HepG2 (cell line): ENCODE data around the gene HDAC3. TPM values are rescaled to one million over a fixed set of nuclear protein-coding genes. Genes with fewer than 3 reads are reported as not detected.

Experiments used
- ATAC-seq: fragments of 200-7000 bp; cut with Tn5 transposase; 3 replicates; pipeline ENCODE4 v1.9.1; 2020; ENCODE audit warnings: mild to moderate bottlenecking, moderate library complexity
- BruUV-seq: library from RNA; stranded (reverse); fragments of 400-500 nt; replicated peaks from 2 replicates; lab custom pipeline; 2021; lab: Mats Ljungman, UMichigan
- CTCF ChIA-PET: fragments of 300-600 bp; formaldehyde crosslinking; extraction: SDS; loops from one replicate; lab custom pipeline; 2021; ENCODE audit warnings: low total read pairs, inconsistent platforms, low intra/inter-chr PET ratio; lab: Yijun Ruan, JAX
- POLR2A ChIA-PET: fragments of 350-600 bp; sonication (Branson Sonifier 250); formaldehyde crosslinking; loops from one replicate; lab custom pipeline; 2020; ENCODE audit warnings: antibody characterized with exemption, inconsistent platforms; lab: Yijun Ruan, JAX
- DNase-seq: peaks from one replicate; pipeline ENCODE4 v3.0.0-alpha.2; 2015; ENCODE audit warnings: low spot score
- FAIRE-seq: peaks from 3 replicates; lab custom pipeline; 2011; peaks lifted over from hg19 to GRCh38; lab: Jason Lieb, UNC
- H2AFZ ChIP-seq: one replicate; pipeline ENCODE4 v1.6.1; 2011; ENCODE audit warnings: low read length, inconsistent platforms
- H3K27ac ChIP-seq: fragments of 300-600 bp; 3 replicates; pipeline ENCODE4 v1.8.0; 2011; ENCODE audit warnings: mixed run types, mild to moderate bottlenecking, mixed read lengths, low read length, inconsistent platforms; ENCODE audit not compliant: insufficient read depth; ENCODE audit errors: extremely low read length
- H3K27me3 ChIP-seq, 2 experiments: fragments of 200-600 bp in 1 of 2; 2 replicates in 1 of 2; 3 replicates in 1 of 2; pipeline versions ENCODE4 v1.6.0 to v1.8.0; 2011; ENCODE audit warnings: low read length in 2 of 2, mild to moderate bottlenecking in 2 of 2, moderate library complexity in 2 of 2, inconsistent platforms in 1 of 2; ENCODE audit not compliant: insufficient read depth in 2 of 2, control insufficient read depth in 1 of 2
- H3K36me3 ChIP-seq, 2 experiments: fragments of 200-600 bp in 1 of 2; replicated peaks in 1 of 2; 2 replicates in 1 of 2; 3 replicates in 1 of 2; pipeline versions ENCODE4 v1.5.1 to v1.8.0; 2011; ENCODE audit warnings: low read length in 2 of 2, inconsistent platforms in 1 of 2; ENCODE audit not compliant: insufficient read depth in 2 of 2, control insufficient read depth in 1 of 2
- H3K4me1 ChIP-seq: 2 replicates; pipeline ENCODE4 v1.5.1; 2012; ENCODE audit warnings: low read length, inconsistent platforms; ENCODE audit not compliant: insufficient read depth
- H3K4me2 ChIP-seq: 2 replicates; pipeline ENCODE4 v1.6.0; 2011; ENCODE audit warnings: low read depth, low read length, inconsistent platforms
- H3K4me3 ChIP-seq, 3 experiments: fragments of 200-600 bp in 1 of 3; sonication (generic), shearing (Covaris generic) in 1 of 3; replicated peaks in 1 of 3; 2 replicates each; pipeline ENCODE4 v1.5.1; 2011 to 2016; ENCODE audit warnings: low read length in 3 of 3, inconsistent platforms in 2 of 3, low read depth in 2 of 3, mild to moderate bottlenecking in 2 of 3, control low read depth in 1 of 3, mixed read lengths in 1 of 3; ENCODE audit not compliant: insufficient read depth in 1 of 3
- H3K79me2 ChIP-seq: one replicate; pipeline ENCODE4 v1.6.1; 2011; ENCODE audit warnings: low read length, inconsistent platforms; ENCODE audit not compliant: insufficient read depth
- H3K9ac ChIP-seq: 2 replicates; pipeline ENCODE4 v1.6.0; 2011; ENCODE audit warnings: mild to moderate bottlenecking, low read depth, low read length, inconsistent platforms; ENCODE audit not compliant: insufficient read depth
- H3K9me3 ChIP-seq: 2 replicates; pipeline ENCODE4 v1.5.1; 2012; ENCODE audit warnings: mild to moderate bottlenecking, low read length
- H4K20me1 ChIP-seq: 2 replicates; pipeline ENCODE4 v1.6.0; 2011; ENCODE audit warnings: inconsistent platforms, mild to moderate bottlenecking, low read length, moderate library complexity; ENCODE audit not compliant: insufficient read depth
- CHD4 ChIP-seq: fragments of 200-600 bp; sonication (generic); IDR thresholded peaks from 2 replicates; pipeline ENCODE4 v1.7.0; 2017; ENCODE audit warnings: mild to moderate bottlenecking, low read length, borderline replicate concordance
- RFX5 ChIP-seq: IDR thresholded peaks from 2 replicates; pipeline ENCODE4 v1.6.1; 2011; ENCODE audit warnings: low read depth, low read length, improper control_type of control experiment
- SALL1 ChIP-seq: sonication (generic); formaldehyde crosslinking; IDR thresholded peaks from 2 replicates; pipeline ENCODE4 v1.8.0; 2022; ENCODE audit warnings: mild to moderate bottlenecking, missing genetic modification reagents
- TSC22D2 ChIP-seq: sonication (generic); formaldehyde crosslinking; IDR thresholded peaks from 2 replicates; pipeline ENCODE4 v1.5.1; 2020; ENCODE audit warnings: missing genetic modification reagents, mild to moderate bottlenecking, borderline replicate concordance
- ZMYM3 ChIP-seq: sonication (generic); formaldehyde crosslinking; IDR thresholded peaks from 2 replicates; pipeline ENCODE4 v1.5.1; 2020; ENCODE audit warnings: mild to moderate bottlenecking, missing genetic modification reagents
- ZNF235 ChIP-seq: sonication (generic); formaldehyde crosslinking; IDR thresholded peaks from 2 replicates; pipeline ENCODE4 v1.8.1; 2023; ENCODE audit warnings: mild to moderate bottlenecking, missing genetic modification reagents, borderline replicate concordance
- ZNF33B ChIP-seq: sonication (generic); formaldehyde crosslinking; IDR thresholded peaks from 2 replicates; pipeline ENCODE4 v1.5.1; 2020; ENCODE audit warnings: mild to moderate bottlenecking, missing genetic modification reagents
- ZNF629 ChIP-seq: sonication (generic); formaldehyde crosslinking; conservative IDR thresholded peaks from 2 replicates; pipeline ENCODE4 v1.5.0; 2020; ENCODE audit warnings: missing genetic modification reagents
- in situ Hi-C: cut with HindIII; loops from 2 replicates; pipeline ENCODE4 v1.10.0; 2017; ENCODE audit warnings: low pct_unique_long_range_greater_than_20kb; ENCODE audit not compliant: extremely low pct_ligation_motif_present
- intact Hi-C: fragments of 100-400 bp; cut with micrococcal nuclease; formaldehyde crosslinking; loops from one replicate; pipeline ENCODE4 v1.10.0; 2022; ENCODE audit not compliant: unreplicated experiment
- polyA plus RNA-seq, 8 experiments: library from polyadenylated mRNA; depleted of rRNA in 3 of 8; stranded (reverse) in 7 of 8; unstranded in 1 of 8; fragments of >200 nt; fragmentation: Illumina TruSeq in 4 of 8; extraction: Trizol in 4 of 8; gene quantifications; 2 replicates each; pipeline versions ENCODE4 v1.2.1 to v1.2.3, GENCODE V29; 2011 to 2016; ENCODE audit warnings: low read depth in 4 of 8, missing spikeins in 1 of 8, mixed read lengths in 1 of 8; ENCODE audit not compliant: insufficient read depth in 1 of 8
- total RNA-seq, 5 experiments: library from RNA; depleted of rRNA; stranded (reverse); fragments of >200 nt; fragmentation: Illumina TruSeq; extraction: Trizol; gene quantifications; 2 replicates each; pipeline ENCODE4 v1.2.3, GENCODE V29; 2016; ENCODE audit warnings: low read depth in 1 of 5
- TF ChIP-seq, protein P1 (sequence below): sonication (generic); formaldehyde crosslinking; IDR thresholded peaks from 2 replicates; pipeline ENCODE4 v1.8.1; 2022; ENCODE audit warnings: low read depth, mild to moderate bottlenecking, missing genetic modification reagents
- TF ChIP-seq, protein P2 (sequence below): sonication (generic); formaldehyde crosslinking; IDR thresholded peaks from 2 replicates; pipeline ENCODE4 v1.5.1; 2020; ENCODE audit warnings: missing genetic modification reagents, mild to moderate bottlenecking, borderline replicate concordance
- TF ChIP-seq, protein P3 (sequence below): IDR thresholded peaks from 2 replicates; pipeline ENCODE4 v1.6.1; 2016; ENCODE audit warnings: missing genetic modification reagents, missing compliant biosample characterization

HDAC3 gene
- total and polyA plus RNA-seq, 2 of the 13 experiments (the other 11 are each of a cell fraction or from before 2014, with no cell fraction given), result 84.0 to 94.1 TPM

DNA sequence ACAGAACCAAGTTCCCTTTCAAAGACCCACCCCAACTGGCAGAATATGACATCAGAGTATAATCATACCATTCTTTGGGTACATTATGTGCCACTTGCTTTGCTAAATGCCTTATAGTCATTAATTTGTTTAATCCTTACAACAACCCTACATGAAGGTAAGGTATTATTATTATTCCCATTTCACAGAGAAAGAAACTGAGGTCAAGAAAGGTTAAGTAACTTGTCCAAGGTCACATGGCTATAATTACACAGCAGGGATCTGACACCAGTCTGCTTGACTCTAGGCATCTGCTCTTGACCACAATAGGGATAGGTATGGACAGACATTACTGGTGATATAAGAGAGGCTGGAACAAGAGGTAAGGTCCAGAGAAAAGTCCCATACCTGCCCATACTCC lies 13.3 kb upstream of the HDAC3 start:
- Histone ChIP-seq H3K9ac (no peak overlapping the region), H3K9me3 (no peaks in the 10 kb centered on the region), H3K4me1 (peaks cover 17% of the 10 kb centered on the region), H3K79me2 (no peaks in the 10 kb centered on the region), H4K20me1 (no peaks in the 10 kb centered on the region), H2AFZ (no peak overlapping the region), H3K36me3 (0 out of 5 replicates have a peak, but pooled peaks cover 0 to 3% of the 10 kb centered on the region in 2 experiments), H3K27ac (no peak overlapping the region), H3K4me3 (no peak overlapping the region), H3K4me2 (peak overlapping the region; percentile 88; the same call in 1 of the 2 replicates), H3K27me3 (peaks cover 0 to 3% of the 10 kb centered on the region in 2 experiments; a peak in 2 of 5 replicates)
- TSS peak; percentile 54 for BruUV-seq
- in situ Hi-C loops (no loop called here), intact Hi-C loops (no loop called here)
- no peak for ATAC-seq
- DNase-seq, result no peak
- ChIA-PET CTCF (no interaction called here), POLR2A (no interaction called here)
- FAIRE-seq, result no peak
- TF ChIP-seq ZNF33B (CRISPR knock-in tag) (no peak), RFX5 (no peak), ZNF235 (CRISPR knock-in tag) (no peak), TSC22D2 (CRISPR knock-in tag) (no peak), ZMYM3 (CRISPR knock-in tag) (peak; percentile 53; the same call in 1 of the 2 replicates), ZNF629 (CRISPR knock-in tag) (peak; percentile 84), SALL1 (CRISPR knock-in tag) (no peak), CHD4 (0 out of 2 replicates have a peak, but pooled peaks have one; percentile 47)
- TF ChIP-seq, protein P1, sequence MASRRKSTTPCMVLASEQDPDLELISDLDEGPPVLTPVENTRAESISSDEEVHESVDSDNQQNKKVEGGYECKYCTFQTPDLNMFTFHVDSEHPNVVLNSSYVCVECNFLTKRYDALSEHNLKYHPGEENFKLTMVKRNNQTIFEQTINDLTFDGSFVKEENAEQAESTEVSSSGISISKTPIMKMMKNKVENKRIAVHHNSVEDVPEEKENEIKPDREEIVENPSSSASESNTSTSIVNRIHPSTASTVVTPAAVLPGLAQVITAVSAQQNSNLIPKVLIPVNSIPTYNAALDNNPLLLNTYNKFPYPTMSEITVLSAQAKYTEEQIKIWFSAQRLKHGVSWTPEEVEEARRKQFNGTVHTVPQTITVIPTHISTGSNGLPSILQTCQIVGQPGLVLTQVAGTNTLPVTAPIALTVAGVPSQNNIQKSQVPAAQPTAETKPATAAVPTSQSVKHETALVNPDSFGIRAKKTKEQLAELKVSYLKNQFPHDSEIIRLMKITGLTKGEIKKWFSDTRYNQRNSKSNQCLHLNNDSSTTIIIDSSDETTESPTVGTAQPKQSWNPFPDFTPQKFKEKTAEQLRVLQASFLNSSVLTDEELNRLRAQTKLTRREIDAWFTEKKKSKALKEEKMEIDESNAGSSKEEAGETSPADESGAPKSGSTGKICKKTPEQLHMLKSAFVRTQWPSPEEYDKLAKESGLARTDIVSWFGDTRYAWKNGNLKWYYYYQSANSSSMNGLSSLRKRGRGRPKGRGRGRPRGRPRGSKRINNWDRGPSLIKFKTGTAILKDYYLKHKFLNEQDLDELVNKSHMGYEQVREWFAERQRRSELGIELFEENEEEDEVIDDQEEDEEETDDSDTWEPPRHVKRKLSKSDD, result no peak
- TF ChIP-seq, protein P2, sequence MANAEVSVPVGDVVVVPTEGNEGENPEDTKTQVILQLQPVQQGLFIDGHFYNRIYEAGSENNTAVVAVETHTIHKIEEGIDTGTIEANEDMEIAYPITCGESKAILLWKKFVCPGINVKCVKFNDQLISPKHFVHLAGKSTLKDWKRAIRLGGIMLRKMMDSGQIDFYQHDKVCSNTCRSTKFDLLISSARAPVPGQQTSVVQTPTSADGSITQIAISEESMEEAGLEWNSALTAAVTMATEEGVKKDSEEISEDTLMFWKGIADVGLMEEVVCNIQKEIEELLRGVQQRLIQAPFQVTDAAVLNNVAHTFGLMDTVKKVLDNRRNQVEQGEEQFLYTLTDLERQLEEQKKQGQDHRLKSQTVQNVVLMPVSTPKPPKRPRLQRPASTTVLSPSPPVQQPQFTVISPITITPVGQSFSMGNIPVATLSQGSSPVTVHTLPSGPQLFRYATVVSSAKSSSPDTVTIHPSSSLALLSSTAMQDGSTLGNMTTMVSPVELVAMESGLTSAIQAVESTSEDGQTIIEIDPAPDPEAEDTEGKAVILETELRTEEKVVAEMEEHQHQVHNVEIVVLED, result no peak
- TF ChIP-seq, protein P3, sequence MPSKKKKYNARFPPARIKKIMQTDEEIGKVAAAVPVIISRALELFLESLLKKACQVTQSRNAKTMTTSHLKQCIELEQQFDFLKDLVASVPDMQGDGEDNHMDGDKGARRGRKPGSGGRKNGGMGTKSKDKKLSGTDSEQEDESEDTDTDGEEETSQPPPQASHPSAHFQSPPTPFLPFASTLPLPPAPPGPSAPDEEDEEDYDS (CRISPR knock-in tag), result no peak
